Activated naive CD8-positive, alpha-beta T cell treated with anti-CD3 and anti-CD28 coated beads, Interleukin-2, amount 50 U/mL, for 24 hours (primary cell): ENCODE results near the gene KNOP1.

Experiments used
- ATAC-seq: fragments of 150-1000 bp; cut with Tn5 transposase; one replicate; pipeline ENCODE4 v1.10.0; 2021
- DNase-seq: peaks from one replicate; pipeline ENCODE4 v3.0.0; 2021
- H3K27ac Mint-ChIP-seq: one replicate; pipeline ENCODE4 v1.8.0; 2021; ENCODE audit warnings: mild to moderate bottlenecking, mixed read lengths
- H3K27me3 Mint-ChIP-seq: one replicate; pipeline ENCODE4 v1.8.0; 2021; ENCODE audit warnings: mixed read lengths
- H3K36me3 Mint-ChIP-seq: one replicate; pipeline ENCODE4 v1.8.0; 2021; ENCODE audit warnings: low read depth, mixed read lengths
- H3K4me1 Mint-ChIP-seq: one replicate; pipeline ENCODE4 v1.8.0; 2021; ENCODE audit warnings: mixed read lengths
- H3K4me3 Mint-ChIP-seq: one replicate; pipeline ENCODE4 v1.8.0; 2021; ENCODE audit warnings: mild to moderate bottlenecking, moderate library complexity, mixed read lengths
- H3K9me3 Mint-ChIP-seq: one replicate; pipeline ENCODE4 v1.8.0; 2021; ENCODE audit warnings: mixed read lengths

Gene KNOP1

GRCh38 chr16:19749571-19750080 is 31.6 kb upstream of the KNOP1 start:
- no peaks in the 10 kb centered on the region for H3K4me1 Mint-ChIP-seq
- H3K27ac Mint-ChIP-seq, result no peak overlapping the region
- H3K4me3 Mint-ChIP-seq, result no peak overlapping the region
- no peaks in the 10 kb centered on the region for H3K36me3 Mint-ChIP-seq
- H3K27me3 Mint-ChIP-seq, result no peaks in the 10 kb centered on the region
- H3K9me3 Mint-ChIP-seq, result no peaks in the 10 kb centered on the region
- no peak for ATAC-seq
- no peak for DNase-seq

- Mint-ChIP-seq H3K4me1 (no peaks in the 10 kb centered on the region), H3K27ac (no peak overlapping the region), H3K4me3 (no peak overlapping the region), H3K27me3 (no peaks in the 10 kb centered on the region), H3K36me3 (no peaks in the 10 kb centered on the region), H3K9me3 (no peaks in the 10 kb centered on the region)
- DNase-seq, result no peak
- no peak for ATAC-seq
Measured at GRCh38 chr16:19748389-19749168, 30.6 kb upstream of the KNOP1 start.

GRCh38 chr16:19746561-19746960 is 28.5 kb upstream of the KNOP1 start:
- no peaks in the 10 kb centered on the region for H3K9me3 Mint-ChIP-seq
- H3K36me3 Mint-ChIP-seq, result no peaks in the 10 kb centered on the region
- no peaks in the 10 kb centered on the region for H3K4me1 Mint-ChIP-seq
- H3K27me3 Mint-ChIP-seq, result no peaks in the 10 kb centered on the region
- H3K4me3 Mint-ChIP-seq, result no peak overlapping the region
- ATAC-seq (no peak), DNase-seq (no peak)
- no peak overlapping the region for H3K27ac Mint-ChIP-seq

GRCh38 chr16:19745286-19746010 is 27.4 kb upstream of the KNOP1 start:
- DNase-seq (no peak), ATAC-seq (no peak)
- H3K9me3 Mint-ChIP-seq, result no peaks in the 10 kb centered on the region
- no peaks in the 10 kb centered on the region for H3K36me3 Mint-ChIP-seq
- H3K27ac Mint-ChIP-seq, result no peak overlapping the region
- no peak overlapping the region for H3K4me3 Mint-ChIP-seq
- H3K4me1 Mint-ChIP-seq, result no peaks in the 10 kb centered on the region
- no peaks in the 10 kb centered on the region for H3K27me3 Mint-ChIP-seq

GRCh38 chr16:19744670-19745069 is 26.6 kb upstream of the KNOP1 start:
- Mint-ChIP-seq H3K36me3 (no peaks in the 10 kb centered on the region), H3K27me3 (no peaks in the 10 kb centered on the region), H3K9me3 (no peaks in the 10 kb centered on the region), H3K4me1 (no peaks in the 10 kb centered on the region), H3K4me3 (no peak overlapping the region), H3K27ac (no peak overlapping the region)
- DNase-seq (no peak), ATAC-seq (no peak)

GRCh38 chr16:19743816-19744159 is 25.8 kb upstream of the KNOP1 start:
- Mint-ChIP-seq H3K9me3 (no peaks in the 10 kb centered on the region), H3K4me3 (no peak overlapping the region), H3K27ac (no peak overlapping the region), H3K4me1 (no peaks in the 10 kb centered on the region), H3K27me3 (no peaks in the 10 kb centered on the region), H3K36me3 (no peaks in the 10 kb centered on the region)
- ATAC-seq (no peak), DNase-seq (no peak)

GRCh38 chr16:19741354-19741753 is 23.3 kb upstream of the KNOP1 start:
- no peaks in the 10 kb centered on the region for H3K27me3 Mint-ChIP-seq
- no peaks in the 10 kb centered on the region for H3K36me3 Mint-ChIP-seq
- ATAC-seq (no peak), DNase-seq (no peak)
- no peaks in the 10 kb centered on the region for H3K9me3 Mint-ChIP-seq
- H3K27ac Mint-ChIP-seq, result no peak overlapping the region
- no peaks in the 10 kb centered on the region for H3K4me1 Mint-ChIP-seq
- H3K4me3 Mint-ChIP-seq, result no peak overlapping the region

GRCh38 chr16:19737306-19738038 is 19.4 kb upstream of the KNOP1 start:
- H3K4me3 Mint-ChIP-seq, result no peak overlapping the region
- no peak overlapping the region for H3K27ac Mint-ChIP-seq
- H3K4me1 Mint-ChIP-seq, result no peaks in the 10 kb centered on the region
- DNase-seq, result no peak
- H3K27me3 Mint-ChIP-seq, result no peaks in the 10 kb centered on the region
- H3K9me3 Mint-ChIP-seq, result no peaks in the 10 kb centered on the region
- ATAC-seq, result no peak
- peaks cover 8% of the 10 kb centered on the region for H3K36me3 Mint-ChIP-seq

GRCh38 chr16:19735074-19735867 is 17.2 kb upstream of the KNOP1 start:
- ATAC-seq (no peak), DNase-seq (no peak)
- Mint-ChIP-seq H3K9me3 (no peaks in the 10 kb centered on the region), H3K4me3 (no peak overlapping the region), H3K27ac (no peak overlapping the region), H3K4me1 (no peaks in the 10 kb centered on the region), H3K27me3 (no peaks in the 10 kb centered on the region), H3K36me3 (peaks cover 8% of the 10 kb centered on the region)

GRCh38 chr16:19733551-19733950 is 15.5 kb upstream of the KNOP1 start:
- peaks cover 8% of the 10 kb centered on the region for H3K36me3 Mint-ChIP-seq
- H3K4me1 Mint-ChIP-seq, result no peaks in the 10 kb centered on the region
- ATAC-seq, result no peak
- DNase-seq, result no peak
- H3K9me3 Mint-ChIP-seq, result no peaks in the 10 kb centered on the region
- no peak overlapping the region for H3K4me3 Mint-ChIP-seq
- no peak overlapping the region for H3K27ac Mint-ChIP-seq
- H3K27me3 Mint-ChIP-seq, result no peaks in the 10 kb centered on the region

- Mint-ChIP-seq H3K9me3 (no peaks in the 10 kb centered on the region), H3K36me3 (peaks cover 4% of the 10 kb centered on the region), H3K27ac (no peak overlapping the region), H3K4me1 (peaks cover 4% of the 10 kb centered on the region), H3K4me3 (no peak overlapping the region), H3K27me3 (no peaks in the 10 kb centered on the region)
- DNase-seq, result no peak
- no peak for ATAC-seq
Measured at GRCh38 chr16:19728636-19728965, 10.6 kb upstream of the KNOP1 start.

- ATAC-seq (no peak), DNase-seq (no peak)
- peaks cover 10% of the 10 kb centered on the region for H3K4me1 Mint-ChIP-seq
- no peaks in the 10 kb centered on the region for H3K36me3 Mint-ChIP-seq
- H3K9me3 Mint-ChIP-seq, result no peaks in the 10 kb centered on the region
- no peak overlapping the region for H3K27ac Mint-ChIP-seq
- H3K4me3 Mint-ChIP-seq, result no peak overlapping the region
- no peaks in the 10 kb centered on the region for H3K27me3 Mint-ChIP-seq
Measured at GRCh38 chr16:19722981-19723380, 5.0 kb upstream of the KNOP1 start.

- H3K27ac Mint-ChIP-seq, result no peak overlapping the region
- ATAC-seq (no peak), DNase-seq (no peak)
- peaks cover 2% of the 10 kb centered on the region for H3K36me3 Mint-ChIP-seq
- no peaks in the 10 kb centered on the region for H3K9me3 Mint-ChIP-seq
- H3K4me3 Mint-ChIP-seq, result no peak overlapping the region
- no peaks in the 10 kb centered on the region for H3K27me3 Mint-ChIP-seq
- H3K4me1 Mint-ChIP-seq, result peaks cover 6% of the 10 kb centered on the region
Measured at GRCh38 chr16:19722269-19722952, 4.4 kb upstream of the KNOP1 start.

- DNase-seq (no peak), ATAC-seq (peak; percentile 6)
- Mint-ChIP-seq H3K4me3 (peak overlapping the region; percentile 91), H3K27ac (peak overlapping the region; percentile 91), H3K27me3 (no peaks in the 10 kb centered on the region), H3K36me3 (peaks cover 20% of the 10 kb centered on the region), H3K4me1 (peaks cover 22% of the 10 kb centered on the region), H3K9me3 (no peaks in the 10 kb centered on the region)
Measured at GRCh38 chr16:19718624-19718965, 568 bp upstream of the KNOP1 start.
